Liver (tissue), 9 donors: ENCODE data around the gene EMD. TPM values are rescaled to one million over a fixed set of nuclear protein-coding genes. Genes with fewer than 3 reads are reported as not detected.

Source experiments
- DNase-seq: peaks from one replicate; pipeline ENCODE4 v3.0.0-alpha.2; 2017; ENCODE audit warnings: low spot score
- H3K27ac ChIP-seq, 2 donors: one replicate each; pipeline ENCODE4 v1.7.0; 2013; ENCODE audit warnings: inconsistent platforms in 2 of 2, low read length in 2 of 2, control low read depth in 1 of 2, low read depth in 1 of 2, mild to moderate bottlenecking in 1 of 2
- H3K27me3 ChIP-seq, 4 donors: one replicate each; pipeline versions ENCODE4 v1.6.1 to v1.7.0; 2013; ENCODE audit warnings: low read length in 3 of 4, inconsistent platforms in 1 of 4, mild to moderate bottlenecking in 1 of 4, moderate library complexity in 1 of 4; ENCODE audit not compliant: control insufficient read depth in 4 of 4, insufficient read depth in 4 of 4
- H3K36me3 ChIP-seq, 4 donors: one replicate each; pipeline versions ENCODE4 v1.6.1 to v1.7.0; 2013; ENCODE audit warnings: low read length in 3 of 4, mild to moderate bottlenecking in 3 of 4, low read depth in 1 of 4, moderate library complexity in 1 of 4; ENCODE audit not compliant: control insufficient read depth in 4 of 4, insufficient read depth in 3 of 4
- H3K4me1 ChIP-seq, 4 donors: one replicate each; pipeline versions ENCODE4 v1.6.1 to v1.7.0; 2013; ENCODE audit warnings: low read length in 3 of 4, mild to moderate bottlenecking in 3 of 4, moderate library complexity in 1 of 4; ENCODE audit not compliant: control insufficient read depth in 4 of 4, insufficient read depth in 4 of 4
- H3K4me3 ChIP-seq, 3 donors: one replicate each; pipeline versions ENCODE4 v1.6.1 to v1.7.0; 2013; ENCODE audit warnings: low read length in 3 of 3, control low read depth in 1 of 3, low read depth in 1 of 3, mild to moderate bottlenecking in 1 of 3
- H3K9ac ChIP-seq, 2 donors: one replicate each; pipeline ENCODE4 v1.7.0; 2013; ENCODE audit warnings: low read length in 2 of 2, mild to moderate bottlenecking in 2 of 2, moderate library complexity in 2 of 2, control low read depth in 1 of 2, low read depth in 1 of 2
- H3K9me3 ChIP-seq, 4 donors: one replicate each; pipeline versions ENCODE4 v1.6.1 to v1.7.0; 2013; ENCODE audit warnings: low read length in 3 of 4; ENCODE audit not compliant: control insufficient read depth in 4 of 4
- ATF3 ChIP-seq: IDR thresholded peaks from 2 replicates; pipeline ENCODE4 v1.6.1; 2016; ENCODE audit warnings: antibody characterized with exemption
- EGR1 ChIP-seq, 2 donors: IDR thresholded peaks; 2 replicates each; pipeline ENCODE4 v1.6.1; 2016 to 2018; ENCODE audit warnings: antibody characterized with exemption in 2 of 2, low read depth in 2 of 2
- FOXA2 ChIP-seq: IDR thresholded peaks from 2 replicates; pipeline ENCODE4 v1.6.1; 2016; ENCODE audit warnings: antibody characterized with exemption
- GABPA ChIP-seq, 2 donors: IDR thresholded peaks in 1 of 2; conservative IDR thresholded peaks in 1 of 2; 2 replicates each; pipeline ENCODE4 v1.6.1; 2016; ENCODE audit warnings: antibody characterized with exemption in 2 of 2, mild to moderate bottlenecking in 1 of 2, moderate library complexity in 1 of 2
- HNF4A ChIP-seq, 2 donors: conservative IDR thresholded peaks; 2 replicates each; pipeline ENCODE4 v1.6.1; 2016; ENCODE audit warnings: antibody characterized with exemption in 2 of 2, mild to moderate bottlenecking in 2 of 2
- HNF4G ChIP-seq: IDR thresholded peaks from 2 replicates; pipeline ENCODE4 v1.6.1; 2016; ENCODE audit warnings: antibody characterized with exemption
- JUND ChIP-seq, 2 donors: IDR thresholded peaks; 2 replicates each; pipeline ENCODE4 v1.6.1; 2016; ENCODE audit warnings: antibody characterized with exemption in 2 of 2
- NR2F2 ChIP-seq: IDR thresholded peaks from 2 replicates; pipeline ENCODE4 v1.6.1; 2016; ENCODE audit warnings: antibody characterized with exemption
- RAD21 ChIP-seq, 2 donors: IDR thresholded peaks; 2 replicates each; pipeline ENCODE4 v1.6.1; 2016; ENCODE audit warnings: antibody characterized with exemption in 2 of 2, mild to moderate bottlenecking in 2 of 2
- TAF1 ChIP-seq: conservative IDR thresholded peaks from 2 replicates; pipeline ENCODE4 v1.6.1; 2016; ENCODE audit warnings: antibody characterized with exemption, mild to moderate bottlenecking
- YY1 ChIP-seq: IDR thresholded peaks from 2 replicates; pipeline ENCODE4 v1.6.1; 2016; ENCODE audit warnings: antibody characterized with exemption, mild to moderate bottlenecking
- ZBTB33 ChIP-seq: IDR thresholded peaks from 2 replicates; pipeline ENCODE4 v1.6.1; 2016; ENCODE audit warnings: antibody characterized with exemption
- WGBS: extraction: QIAGEN DNeasy Blood & Tissue Kit; methylation state at CpG from one replicate; pipeline ENCODE4 v1.1.7; 2013; 5-methylcytosine and 5-hydroxymethylcytosine counted together
- polyA plus RNA-seq, 2 donors: library from polyadenylated mRNA; stranded (reverse) in 1 of 2; unstranded in 1 of 2; fragments of 200-250 nt in 1 of 2; fragments of >200 nt in 1 of 2; fragmentation: Nextera tagmentation in 1 of 2; extraction: Ambion mirVana in 1 of 2; gene quantifications; one replicate each; pipeline versions ENCODE4 v1.2.1 to v1.2.3, GENCODE V29; 2013 to 2015
- total RNA-seq, 2 donors: library from RNA; depleted of rRNA; stranded (reverse); fragments of >200 nt; gene quantifications; one replicate each; pipeline ENCODE4 v1.2.3, GENCODE V29; 2014
- TF ChIP-seq, protein P1 (sequence below): fragments of 150-350 bp; IDR thresholded peaks from 2 replicates; pipeline ENCODE4 v1.5.1; 2017; ENCODE audit warnings: improper control_type of control experiment, low read depth, low read length; ENCODE audit not compliant: missing input control
- donor health status: healthy.
- donor health status: healthy.
- donor health status: healthy.
- donor health status: healthy.
- donor health status: healthy.

EMD gene
- total and polyA plus RNA-seq, 4 donors, result 11.6 to 38.0 (median 17.0) TPM

GRCh38 chrX:154352012-154352401, 27.1 kb upstream of the EMD start:
- Histone ChIP-seq H3K27ac (no peak overlapping the region), H3K27me3 (no peaks in the 10 kb centered on the region), H3K9me3 (no peaks in the 10 kb centered on the region), H3K4me1 (peaks cover 0 to 14% (median 4%) of the 10 kb centered on the region in 4 donors), H3K36me3 (peaks cover 0 to 6% (median 5%) of the 10 kb centered on the region in 4 donors), H3K4me3 (no peak overlapping the region), H3K9ac (no peak overlapping the region)
- TF ChIP-seq YY1 (no peak), JUND (IDR thresholded peaks at IDR 0.05) (no peak), TAF1 (no peak), NR2F2 (no peak), RAD21 (IDR thresholded peaks at IDR 0.05) (no peak), FOXA2 (no peak), ATF3 (no peak), GABPA (IDR thresholded peaks at IDR 0.05 in 1 of 2, conservative IDR thresholded peaks at IDR 0.05 in 1 of 2) (no peak)
- TF ChIP-seq, protein P1, sequence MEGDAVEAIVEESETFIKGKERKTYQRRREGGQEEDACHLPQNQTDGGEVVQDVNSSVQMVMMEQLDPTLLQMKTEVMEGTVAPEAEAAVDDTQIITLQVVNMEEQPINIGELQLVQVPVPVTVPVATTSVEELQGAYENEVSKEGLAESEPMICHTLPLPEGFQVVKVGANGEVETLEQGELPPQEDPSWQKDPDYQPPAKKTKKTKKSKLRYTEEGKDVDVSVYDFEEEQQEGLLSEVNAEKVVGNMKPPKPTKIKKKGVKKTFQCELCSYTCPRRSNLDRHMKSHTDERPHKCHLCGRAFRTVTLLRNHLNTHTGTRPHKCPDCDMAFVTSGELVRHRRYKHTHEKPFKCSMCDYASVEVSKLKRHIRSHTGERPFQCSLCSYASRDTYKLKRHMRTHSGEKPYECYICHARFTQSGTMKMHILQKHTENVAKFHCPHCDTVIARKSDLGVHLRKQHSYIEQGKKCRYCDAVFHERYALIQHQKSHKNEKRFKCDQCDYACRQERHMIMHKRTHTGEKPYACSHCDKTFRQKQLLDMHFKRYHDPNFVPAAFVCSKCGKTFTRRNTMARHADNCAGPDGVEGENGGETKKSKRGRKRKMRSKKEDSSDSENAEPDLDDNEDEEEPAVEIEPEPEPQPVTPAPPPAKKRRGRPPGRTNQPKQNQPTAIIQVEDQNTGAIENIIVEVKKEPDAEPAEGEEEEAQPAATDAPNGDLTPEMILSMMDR, result no peak
- WGBS, result 90% methylated on average over 14 of the region's 14 CpGs
- DNase-seq, result no peak

- no peak overlapping the region for H3K4me3 ChIP-seq
- no peaks in the 10 kb centered on the region for H3K9me3 ChIP-seq
- H3K36me3 ChIP-seq, result peaks cover 0 to 6% (median 5%) of the 10 kb centered on the region in 4 donors
- H3K27me3 ChIP-seq, result no peaks in the 10 kb centered on the region
- H3K27ac ChIP-seq, result no peak overlapping the region
- no peak for TF ChIP-seq NR2F2
- TF ChIP-seq EGR1 (IDR thresholded peaks at IDR 0.05; ENCODE audit: low read depth in 2 of 2), result no peak
- TF ChIP-seq JUND (IDR thresholded peaks at IDR 0.05), result no peak
- TF ChIP-seq HNF4A (conservative IDR thresholded peaks at IDR 0.05), result no peak
- no peak for TF ChIP-seq RAD21 (IDR thresholded peaks at IDR 0.05)
- TF ChIP-seq, protein P1, result no peak
- no peak for TF ChIP-seq ZBTB33
- TF ChIP-seq HNF4G, result no peak
- H3K4me1 ChIP-seq, result peaks cover 0 to 18% (median 4%) of the 10 kb centered on the region in 4 donors
- 88% methylated on average over 13 of the region's 13 CpGs for WGBS
- no peak overlapping the region for H3K9ac ChIP-seq
- no peak for DNase-seq
Measured at GRCh38 chrX:154352466-154352865, 26.6 kb upstream of the EMD start.
